MM.1S (cell line): ENCODE data around the gene SSX2IP.

Source experiments
- DNase-seq: peaks from one replicate; pipeline ENCODE4 v3.0.0-alpha.2; 2015
- H2AFZ ChIP-seq: fragments of 300-600 bp; sonication (generic); 2 replicates; pipeline ENCODE4 v1.6.0; 2016; ENCODE audit warnings: antibody characterized with exemption, low read length
- H3F3A ChIP-seq: fragments of 300-600 bp; sonication (generic); 2 replicates; pipeline ENCODE4 v1.6.1; 2016; ENCODE audit warnings: mild to moderate bottlenecking, antibody characterized with exemption, low read length, moderate library complexity, mixed read lengths; ENCODE audit not compliant: insufficient read depth
- H3K27ac ChIP-seq: fragments of 300-600 bp; sonication (generic); 2 replicates; pipeline ENCODE4 v1.5.1; 2016; ENCODE audit warnings: mild to moderate bottlenecking, low read length
- H3K27me3 ChIP-seq: fragments of 300-600 bp; sonication (generic); replicated peaks from 2 replicates; pipeline ENCODE4 v1.6.0; 2016; ENCODE audit warnings: low read length; ENCODE audit not compliant: insufficient read depth
- H3K36me3 ChIP-seq: fragments of 300-600 bp; sonication (generic); replicated peaks from 2 replicates; pipeline ENCODE4 v1.6.1; 2016; ENCODE audit warnings: mild to moderate bottlenecking, low read length, mixed read lengths; ENCODE audit not compliant: insufficient read depth
- H3K4me1 ChIP-seq: fragments of 300-600 bp; sonication (generic); 2 replicates; pipeline ENCODE4 v1.6.1; 2016; ENCODE audit warnings: low read length, mixed read lengths
- H3K4me2 ChIP-seq: fragments of 300-600 bp; sonication (generic); 2 replicates; pipeline ENCODE4 v1.6.0; 2016; ENCODE audit warnings: low read depth, low read length
- H3K4me3 ChIP-seq: fragments of 300-600 bp; sonication (generic); 2 replicates; pipeline ENCODE4 v1.5.1; 2016; ENCODE audit warnings: low read length, mixed read lengths
- H3K79me2 ChIP-seq: fragments of 300-600 bp; sonication (generic); 2 replicates; pipeline ENCODE4 v1.6.1; 2016; ENCODE audit warnings: mixed run types, low read length, mixed read lengths
- H3K9ac ChIP-seq: fragments of 300-600 bp; sonication (generic); 2 replicates; pipeline ENCODE4 v1.6.1; 2016; ENCODE audit warnings: low read length, mixed read lengths
- H3K9me2 ChIP-seq: fragments of 300-600 bp; sonication (generic); replicated peaks from 2 replicates; pipeline ENCODE4 v1.6.1; 2016; ENCODE audit warnings: mild to moderate bottlenecking, low read length, mixed read lengths; ENCODE audit not compliant: insufficient read depth
- H3K9me3 ChIP-seq: fragments of 300-600 bp; sonication (generic); replicated peaks from 2 replicates; pipeline ENCODE4 v1.6.1; 2016; ENCODE audit warnings: mild to moderate bottlenecking, low read length, mixed read lengths; ENCODE audit not compliant: insufficient read depth
- H4K20me1 ChIP-seq: fragments of 300-600 bp; sonication (generic); 2 replicates; pipeline ENCODE4 v1.6.1; 2016; ENCODE audit warnings: mild to moderate bottlenecking, low read length, moderate library complexity, mixed read lengths; ENCODE audit not compliant: insufficient read depth
- EZH2 ChIP-seq: fragments of 300-600 bp; sonication (generic); optimal IDR thresholded peaks from 2 replicates; pipeline ENCODE3; 2017; ENCODE audit warnings: low read depth, mild to moderate bottlenecking, antibody characterized with exemption, low read length, mixed read lengths
- EZH2phosphoT487 ChIP-seq: fragments of 300-600 bp; sonication (generic); IDR thresholded peaks from 2 replicates; pipeline ENCODE4 v1.6.1; 2018; ENCODE audit warnings: antibody characterized with exemption, low read length
- TF ChIP-seq, protein P1 (sequence below): fragments of 300-600 bp; sonication (generic); IDR thresholded peaks from 2 replicates; pipeline ENCODE4 v1.5.1; 2016; ENCODE audit warnings: antibody characterized with exemption, low read length, mixed read lengths

The SSX2IP gene

DNA sequence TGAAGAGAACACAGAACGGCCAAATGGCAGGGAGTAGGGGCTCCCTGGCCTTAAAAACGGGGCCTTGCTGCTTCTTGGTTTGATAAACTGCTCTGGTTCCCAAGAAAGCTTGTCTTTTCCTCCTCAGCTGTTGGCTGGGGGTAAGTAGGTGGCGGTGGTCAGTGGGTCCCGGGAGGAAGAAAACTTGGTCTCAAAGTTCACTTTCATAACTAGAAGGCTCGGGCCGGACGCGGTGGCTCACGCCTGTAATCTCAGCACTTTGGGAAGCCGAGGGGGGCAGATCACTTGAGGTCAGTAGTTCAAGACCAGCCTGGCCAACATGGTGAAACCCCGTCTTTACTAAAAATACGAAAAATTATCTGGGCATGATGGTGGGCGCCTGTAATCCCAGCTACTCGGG, 68.7 kb downstream of the SSX2IP start:
- H3K9me3 ChIP-seq, result no peaks in the 10 kb centered on the region

DNA sequence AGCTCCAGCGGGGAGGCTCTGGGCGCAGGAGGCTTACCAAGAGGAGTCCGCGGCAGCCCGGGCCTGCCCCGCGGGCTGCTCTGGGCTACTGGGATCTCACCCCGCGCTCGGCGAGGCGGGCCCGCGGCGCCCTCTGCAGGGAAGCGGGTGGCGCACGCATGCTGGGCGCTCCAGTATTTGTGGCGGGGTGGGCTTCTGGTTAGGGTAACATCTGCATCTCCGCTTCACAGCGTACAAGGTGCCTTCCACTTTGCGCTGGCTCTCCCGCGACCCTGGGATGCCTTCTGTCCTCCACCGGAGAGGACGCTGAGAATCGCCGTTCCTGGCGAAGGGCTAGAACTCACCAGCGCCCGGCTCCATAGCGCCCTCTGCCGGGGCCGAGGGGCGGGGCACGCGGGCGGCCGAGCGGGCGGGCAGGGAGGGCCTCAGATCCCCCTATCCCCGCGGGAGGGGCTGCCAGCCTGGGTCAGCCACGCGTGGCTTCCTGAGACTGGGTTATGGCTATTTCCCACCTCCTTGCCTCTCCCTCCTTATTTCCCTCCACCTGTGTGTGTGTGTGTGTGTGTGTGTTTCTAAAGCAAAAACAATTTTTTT, 69.4 kb downstream of the SSX2IP start:
- H3K4me1 ChIP-seq, result no peaks in the 10 kb centered on the region
- no peaks in the 10 kb centered on the region for H3K9me2 ChIP-seq
- H3F3A ChIP-seq, result no peaks in the 10 kb centered on the region
- H3K36me3 ChIP-seq, result no peaks in the 10 kb centered on the region
- H3K27me3 ChIP-seq, result no peaks in the 10 kb centered on the region
- peak; percentile 71 for DNase-seq
- no peaks in the 10 kb centered on the region for H3K9me3 ChIP-seq
- no peak overlapping the region for H3K27ac ChIP-seq
- peak overlapping the region; percentile 40; the same call in 1 of the 2 replicates for H3K9ac ChIP-seq
- no peaks in the 10 kb centered on the region for H3K79me2 ChIP-seq
- H3K4me2 ChIP-seq, result peak overlapping the region; percentile 63
- H4K20me1 ChIP-seq, result no peaks in the 10 kb centered on the region
- H2AFZ ChIP-seq, result peak overlapping the region; percentile 70
- peak overlapping the region; percentile 63 for H3K4me3 ChIP-seq
- no peak for TF ChIP-seq EZH2
- TF ChIP-seq EZH2phosphoT487, result no peak
- TF ChIP-seq, protein P1, sequence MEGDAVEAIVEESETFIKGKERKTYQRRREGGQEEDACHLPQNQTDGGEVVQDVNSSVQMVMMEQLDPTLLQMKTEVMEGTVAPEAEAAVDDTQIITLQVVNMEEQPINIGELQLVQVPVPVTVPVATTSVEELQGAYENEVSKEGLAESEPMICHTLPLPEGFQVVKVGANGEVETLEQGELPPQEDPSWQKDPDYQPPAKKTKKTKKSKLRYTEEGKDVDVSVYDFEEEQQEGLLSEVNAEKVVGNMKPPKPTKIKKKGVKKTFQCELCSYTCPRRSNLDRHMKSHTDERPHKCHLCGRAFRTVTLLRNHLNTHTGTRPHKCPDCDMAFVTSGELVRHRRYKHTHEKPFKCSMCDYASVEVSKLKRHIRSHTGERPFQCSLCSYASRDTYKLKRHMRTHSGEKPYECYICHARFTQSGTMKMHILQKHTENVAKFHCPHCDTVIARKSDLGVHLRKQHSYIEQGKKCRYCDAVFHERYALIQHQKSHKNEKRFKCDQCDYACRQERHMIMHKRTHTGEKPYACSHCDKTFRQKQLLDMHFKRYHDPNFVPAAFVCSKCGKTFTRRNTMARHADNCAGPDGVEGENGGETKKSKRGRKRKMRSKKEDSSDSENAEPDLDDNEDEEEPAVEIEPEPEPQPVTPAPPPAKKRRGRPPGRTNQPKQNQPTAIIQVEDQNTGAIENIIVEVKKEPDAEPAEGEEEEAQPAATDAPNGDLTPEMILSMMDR, result peak; percentile 62

More for the DNA sequence above, 68.7 kb downstream of the SSX2IP start:
- DNase-seq, result no peak
- Histone ChIP-seq H3K9ac (no peak overlapping the region), H3K4me1 (no peaks in the 10 kb centered on the region), H3K9me2 (no peaks in the 10 kb centered on the region), H3K4me2 (no peak overlapping the region), H3K27ac (no peak overlapping the region), H3K36me3 (no peaks in the 10 kb centered on the region), H3F3A (no peaks in the 10 kb centered on the region), H3K4me3 (no peak overlapping the region), H2AFZ (no peak overlapping the region), H3K79me2 (no peaks in the 10 kb centered on the region), H4K20me1 (no peaks in the 10 kb centered on the region), H3K27me3 (no peaks in the 10 kb centered on the region)
- no peak for TF ChIP-seq EZH2phosphoT487
- TF ChIP-seq EZH2, result no peak
- TF ChIP-seq, protein P1, result no peak

DNA sequence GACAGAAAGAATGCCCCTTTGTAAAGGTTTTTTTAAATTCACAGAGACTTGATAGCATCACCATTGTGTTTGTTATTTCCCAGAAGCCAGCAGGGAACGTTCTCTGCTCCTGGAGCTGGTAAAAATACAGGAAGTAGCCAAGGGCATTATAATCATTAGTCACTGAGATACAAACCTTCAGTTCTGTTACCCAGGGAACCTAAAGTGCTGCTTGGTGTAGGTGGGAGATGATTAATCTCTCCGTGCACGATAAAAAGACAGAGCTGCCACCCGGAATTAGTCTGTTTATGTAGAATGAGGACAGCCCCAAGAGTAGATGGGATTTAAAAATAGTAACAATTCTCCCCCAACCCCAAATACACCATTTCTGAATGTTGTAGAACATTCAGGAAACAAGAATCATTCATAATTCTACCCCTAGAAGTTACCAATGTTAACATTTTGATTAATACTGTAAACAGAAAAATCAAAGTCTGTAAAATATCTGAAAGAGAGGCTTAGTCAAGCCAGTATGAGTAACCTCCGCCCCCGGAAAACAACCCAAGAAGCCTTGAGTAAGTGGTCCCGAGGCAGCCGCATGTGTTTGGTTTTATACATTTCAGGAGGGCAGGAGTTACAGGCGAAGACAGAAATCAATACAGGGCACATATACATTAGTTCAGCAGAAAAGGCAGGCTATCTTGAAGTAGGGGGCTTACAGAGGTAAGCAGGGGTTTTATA, 70.7 kb downstream of the SSX2IP start:
- Histone ChIP-seq H3K79me2 (no peaks in the 10 kb centered on the region), H2AFZ (no peak overlapping the region), H3K9me3 (no peaks in the 10 kb centered on the region), H3K36me3 (no peaks in the 10 kb centered on the region), H3F3A (no peaks in the 10 kb centered on the region), H3K27ac (no peak overlapping the region), H3K27me3 (no peaks in the 10 kb centered on the region), H3K9me2 (no peaks in the 10 kb centered on the region), H3K4me2 (no peak overlapping the region), H3K9ac (no peak overlapping the region), H3K4me3 (no peak overlapping the region), H3K4me1 (no peaks in the 10 kb centered on the region), H4K20me1 (no peaks in the 10 kb centered on the region)
- TF ChIP-seq EZH2 (no peak), EZH2phosphoT487 (no peak)
- TF ChIP-seq, protein P1, result no peak
- DNase-seq, result no peak
